Right lobe of liver (tissue), 4 donors: ENCODE data around the gene ADAMTSL2.

ENCODE experiments used
- CTCF ChIP-seq, 4 donors: fragments of 200-600 bp in 3 of 4; fragments of 450-650 bp in 1 of 4; IDR thresholded peaks; one replicate each; pipeline versions ENCODE4 v1.5.1 to v1.8.0; 2016 to 2022; ENCODE audit warnings: antibody characterized with exemption in 4 of 4, mild to moderate bottlenecking in 2 of 4
- POLR2A ChIP-seq: fragments of 450-650 bp; IDR thresholded peaks from one replicate; pipeline ENCODE4 v1.6.1; 2017; ENCODE audit warnings: antibody characterized with exemption, mild to moderate bottlenecking
- donor health status: DM: no; HTN: no; CAD: no.
- donor health status: DM: no; HTN: no; CAD: no.
- donor health status: DM: no; HTN: yes; CAD: no.

GRCh38 chr9:133563291-133563796, 28.8 kb downstream of the ADAMTSL2 start:
- no peak for TF ChIP-seq CTCF (IDR thresholded peaks at IDR 0.05)
- TF ChIP-seq POLR2A = no peak
